ENCODE results near the gene NR3C2. TPM values are rescaled to one million over a fixed set of nuclear protein-coding genes. Genes with fewer than 3 reads are reported as not detected.

Gene NR3C2
- total RNA-seq, 1 experiment from 2014 or later = 0.26 TPM

- ATAC-seq (no peak), DNase-seq (ENCODE audit: low read depth, low spot score) (no peak)
- no peaks in the 10 kb centered on the region for H3K36me3 ChIP-seq (ENCODE audit: control insufficient read depth, insufficient read depth, low read length)
- in situ Hi-C loops (cut with HindIII; ENCODE audit: low pct_unique_long_range_greater_than_20kb, low sequenced_read_pairs) = no loop called here
- H3K27me3 ChIP-seq (ENCODE audit: control insufficient read depth, insufficient read depth, low read length) = no peaks in the 10 kb centered on the region
- intact Hi-C loops (cut with micrococcal nuclease; ENCODE audit: unreplicated experiment) = no loop called here
- TF ChIP-seq SIN3A (IDR thresholded peaks at IDR 0.05; ENCODE audit: borderline replicate concordance, insufficient read depth, low read depth, low read length) (no peak), REST (IDR thresholded peaks at IDR 0.05; ENCODE audit: insufficient read depth in 1 of 2, low read depth in 2 of 2, low read length in 1 of 2) (no peak), TCF7L2 (IDR thresholded peaks at IDR 0.05; ENCODE audit: low read depth, low read length) (no peak), CTCF (IDR thresholded peaks at IDR 0.05) (no peak), POLR2AphosphoS5 (IDR thresholded peaks at IDR 0.05; ENCODE audit: low read depth, low read length) (no peak)
- CTCF ChIA-PET = no interaction called here
- POLR2A ChIA-PET = no interaction called here
- no TSS peak for BruUV-seq (replicated peaks)
- H3K27ac ChIP-seq (ENCODE audit: low read length) = no peak overlapping the region
- no peaks in the 10 kb centered on the region for H3K9me3 ChIP-seq (ENCODE audit: control insufficient read depth, insufficient read depth, low read depth, low read length)
- H3K4me3 ChIP-seq (ENCODE audit: low read depth in 2 of 2, low read length in 2 of 2) = no peak overlapping the region
- H3K4me1 ChIP-seq (ENCODE audit: control insufficient read depth, insufficient read depth, low read length) = no peaks in the 10 kb centered on the region
These were observed 366.8 kb downstream of the NR3C2 start for GRCh38 chr4:148075438-148075837.

- Histone ChIP-seq H3K27ac (ENCODE audit: low read length) (no peak overlapping the region), H3K9me3 (ENCODE audit: control insufficient read depth, insufficient read depth, low read depth, low read length) (no peaks in the 10 kb centered on the region), H3K36me3 (ENCODE audit: control insufficient read depth, insufficient read depth, low read length) (no peaks in the 10 kb centered on the region), H3K27me3 (ENCODE audit: control insufficient read depth, insufficient read depth, low read length) (no peaks in the 10 kb centered on the region), H3K4me3 (ENCODE audit: low read depth in 2 of 2, low read length in 2 of 2) (no peak overlapping the region), H3K4me1 (ENCODE audit: control insufficient read depth, insufficient read depth, low read length) (no peaks in the 10 kb centered on the region)
- no TSS peak for BruUV-seq (replicated peaks)
- ChIA-PET POLR2A (no interaction called here), CTCF (no interaction called here)
- intact Hi-C loops (cut with micrococcal nuclease; ENCODE audit: unreplicated experiment) (no loop called here), in situ Hi-C loops (cut with HindIII; ENCODE audit: low pct_unique_long_range_greater_than_20kb, low sequenced_read_pairs) (no loop called here)
- TF ChIP-seq TCF7L2 (IDR thresholded peaks at IDR 0.05; ENCODE audit: low read depth, low read length) (no peak), SIN3A (IDR thresholded peaks at IDR 0.05; ENCODE audit: borderline replicate concordance, insufficient read depth, low read depth, low read length) (no peak), REST (IDR thresholded peaks at IDR 0.05; ENCODE audit: insufficient read depth in 1 of 2, low read depth in 2 of 2, low read length in 1 of 2) (no peak), POLR2AphosphoS5 (IDR thresholded peaks at IDR 0.05; ENCODE audit: low read depth, low read length) (no peak), CTCF (IDR thresholded peaks at IDR 0.05) (no peak)
- no peak for ATAC-seq
- DNase-seq (ENCODE audit: low read depth, low spot score) = no peak
These were observed 367.8 kb downstream of the NR3C2 start for GRCh38 chr4:148074462-148074861.

Data from Panc1 (cell line).